ENCODE results near the gene C16orf89.

Gene C16orf89

DNA sequence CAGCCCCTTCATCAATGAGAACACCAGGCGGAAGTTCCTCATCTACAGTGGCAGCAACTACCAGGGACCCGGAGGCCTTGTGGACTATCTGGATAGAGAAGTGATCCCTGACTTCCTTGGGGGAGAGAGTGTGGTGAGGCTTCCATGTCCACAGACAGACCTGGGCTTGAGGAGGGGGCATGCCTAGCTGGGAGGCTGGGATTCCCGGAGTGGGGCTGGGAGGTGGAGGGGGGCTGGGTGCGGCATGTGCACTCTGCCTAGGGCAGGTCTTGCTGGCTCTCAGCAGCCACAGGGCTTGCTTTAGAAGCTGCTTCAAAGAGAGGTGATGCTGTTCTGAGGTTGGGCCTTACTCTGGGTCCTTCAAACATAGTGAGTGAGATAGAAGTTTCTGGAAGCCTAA lies 59.8 kb downstream of the C16orf89 start:
- TF ChIP-seq MYC (IDR thresholded peaks at IDR 0.05; ENCODE audit: low read depth, low read length) (no peak), POLR2A (IDR thresholded peaks at IDR 0.05; ENCODE audit: extremely low read depth, insufficient read length) (no peak)
- TF ChIP-seq, protein P1, sequence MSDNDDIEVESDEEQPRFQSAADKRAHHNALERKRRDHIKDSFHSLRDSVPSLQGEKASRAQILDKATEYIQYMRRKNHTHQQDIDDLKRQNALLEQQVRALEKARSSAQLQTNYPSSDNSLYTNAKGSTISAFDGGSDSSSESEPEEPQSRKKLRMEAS (IDR thresholded peaks at IDR 0.05; ENCODE audit: low read depth, low read length): no peak
- TF ChIP-seq, protein P2, sequence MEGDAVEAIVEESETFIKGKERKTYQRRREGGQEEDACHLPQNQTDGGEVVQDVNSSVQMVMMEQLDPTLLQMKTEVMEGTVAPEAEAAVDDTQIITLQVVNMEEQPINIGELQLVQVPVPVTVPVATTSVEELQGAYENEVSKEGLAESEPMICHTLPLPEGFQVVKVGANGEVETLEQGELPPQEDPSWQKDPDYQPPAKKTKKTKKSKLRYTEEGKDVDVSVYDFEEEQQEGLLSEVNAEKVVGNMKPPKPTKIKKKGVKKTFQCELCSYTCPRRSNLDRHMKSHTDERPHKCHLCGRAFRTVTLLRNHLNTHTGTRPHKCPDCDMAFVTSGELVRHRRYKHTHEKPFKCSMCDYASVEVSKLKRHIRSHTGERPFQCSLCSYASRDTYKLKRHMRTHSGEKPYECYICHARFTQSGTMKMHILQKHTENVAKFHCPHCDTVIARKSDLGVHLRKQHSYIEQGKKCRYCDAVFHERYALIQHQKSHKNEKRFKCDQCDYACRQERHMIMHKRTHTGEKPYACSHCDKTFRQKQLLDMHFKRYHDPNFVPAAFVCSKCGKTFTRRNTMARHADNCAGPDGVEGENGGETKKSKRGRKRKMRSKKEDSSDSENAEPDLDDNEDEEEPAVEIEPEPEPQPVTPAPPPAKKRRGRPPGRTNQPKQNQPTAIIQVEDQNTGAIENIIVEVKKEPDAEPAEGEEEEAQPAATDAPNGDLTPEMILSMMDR (IDR thresholded peaks at IDR 0.05; ENCODE audit: low read depth, low read length): no peak
- H3K4me3 ChIP-seq (ENCODE audit: low read depth, low read length): no peak overlapping the region
- no peak for DNase-seq (ENCODE audit: low read depth)

DNA sequence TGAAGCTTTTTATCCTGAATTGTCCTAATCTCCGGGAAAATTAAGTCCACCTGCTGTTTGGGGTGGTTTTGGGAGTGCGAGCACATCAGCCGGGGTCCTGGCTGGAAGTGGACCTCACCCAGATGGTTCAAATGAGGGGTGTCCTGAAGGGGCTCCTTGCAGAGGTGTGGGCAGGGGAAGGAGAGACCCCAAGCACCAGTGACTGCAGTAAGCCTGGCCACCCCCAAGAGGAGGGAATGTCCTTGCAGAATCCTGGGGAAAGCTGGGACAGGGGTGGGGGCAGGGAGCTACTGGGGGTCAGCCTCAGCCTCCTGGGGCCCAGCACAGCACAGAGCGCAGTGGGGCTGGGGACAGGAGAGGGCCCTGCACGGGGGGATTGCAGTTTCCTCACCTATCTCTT lies 61.4 kb downstream of the C16orf89 start:
- DNase-seq (ENCODE audit: low read depth): no peak
- no peak overlapping the region for H3K4me3 ChIP-seq (ENCODE audit: low read depth, low read length)
- TF ChIP-seq, protein P2 (IDR thresholded peaks at IDR 0.05; ENCODE audit: low read depth, low read length): no peak
- TF ChIP-seq MYC (IDR thresholded peaks at IDR 0.05; ENCODE audit: low read depth, low read length): no peak
- TF ChIP-seq, protein P1 (IDR thresholded peaks at IDR 0.05; ENCODE audit: low read depth, low read length): no peak
- TF ChIP-seq POLR2A (IDR thresholded peaks at IDR 0.05; ENCODE audit: extremely low read depth, insufficient read length): no peak

DNA sequence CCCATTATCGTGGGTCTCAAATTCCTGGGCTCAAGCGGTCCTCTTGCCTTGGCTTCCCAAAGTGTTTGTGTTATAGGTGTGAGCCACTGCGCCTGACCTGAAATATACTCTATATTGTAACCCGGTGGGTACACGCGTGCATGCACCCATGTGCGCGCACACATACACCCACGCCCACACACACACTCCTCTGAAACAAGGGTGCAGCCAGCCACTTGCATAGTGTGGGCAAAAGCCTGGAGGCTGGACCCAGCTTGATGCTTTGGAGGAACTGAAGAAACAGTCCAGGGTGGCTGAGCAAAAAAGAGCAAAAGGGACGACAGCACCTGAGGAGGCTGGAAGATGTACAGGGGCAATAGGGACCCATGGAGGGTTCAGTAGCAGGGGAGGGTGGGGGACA lies 61.9 kb downstream of the C16orf89 start:
- TF ChIP-seq POLR2A (IDR thresholded peaks at IDR 0.05; ENCODE audit: extremely low read depth, insufficient read length) (no peak), MYC (IDR thresholded peaks at IDR 0.05; ENCODE audit: low read depth, low read length) (no peak)
- TF ChIP-seq, protein P2 (IDR thresholded peaks at IDR 0.05; ENCODE audit: low read depth, low read length): no peak
- TF ChIP-seq, protein P1 (IDR thresholded peaks at IDR 0.05; ENCODE audit: low read depth, low read length): no peak
- DNase-seq (ENCODE audit: low read depth): no peak
- no peak overlapping the region for H3K4me3 ChIP-seq (ENCODE audit: low read depth, low read length)

DNA sequence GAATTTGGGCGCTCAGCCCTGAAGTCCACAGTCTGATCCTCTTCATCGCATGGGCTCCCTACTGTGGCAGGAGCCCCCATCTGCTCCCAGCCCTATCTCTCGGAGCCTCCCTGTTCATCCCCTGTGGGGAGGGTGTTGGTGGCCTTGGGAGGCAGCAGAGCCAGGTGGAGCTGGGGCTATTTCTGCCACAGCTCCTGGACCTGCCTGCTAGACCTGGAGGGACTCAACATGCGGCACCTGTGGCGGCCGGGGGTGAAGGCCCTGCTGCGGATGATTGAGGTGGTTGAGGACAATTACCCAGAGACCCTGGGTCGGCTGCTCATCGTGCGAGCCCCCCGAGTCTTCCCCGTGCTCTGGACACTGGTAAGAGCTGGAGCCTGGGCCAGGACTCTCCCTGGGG lies 62.5 kb downstream of the C16orf89 start:
- H3K4me3 ChIP-seq (ENCODE audit: low read depth, low read length): no peak overlapping the region
- TF ChIP-seq, protein P2 (IDR thresholded peaks at IDR 0.05; ENCODE audit: low read depth, low read length): no peak
- TF ChIP-seq, protein P1 (IDR thresholded peaks at IDR 0.05; ENCODE audit: low read depth, low read length): no peak
- TF ChIP-seq MYC (IDR thresholded peaks at IDR 0.05; ENCODE audit: low read depth, low read length) (no peak), POLR2A (IDR thresholded peaks at IDR 0.05; ENCODE audit: extremely low read depth, insufficient read length) (no peak)
- no peak for DNase-seq (ENCODE audit: low read depth)

DNA sequence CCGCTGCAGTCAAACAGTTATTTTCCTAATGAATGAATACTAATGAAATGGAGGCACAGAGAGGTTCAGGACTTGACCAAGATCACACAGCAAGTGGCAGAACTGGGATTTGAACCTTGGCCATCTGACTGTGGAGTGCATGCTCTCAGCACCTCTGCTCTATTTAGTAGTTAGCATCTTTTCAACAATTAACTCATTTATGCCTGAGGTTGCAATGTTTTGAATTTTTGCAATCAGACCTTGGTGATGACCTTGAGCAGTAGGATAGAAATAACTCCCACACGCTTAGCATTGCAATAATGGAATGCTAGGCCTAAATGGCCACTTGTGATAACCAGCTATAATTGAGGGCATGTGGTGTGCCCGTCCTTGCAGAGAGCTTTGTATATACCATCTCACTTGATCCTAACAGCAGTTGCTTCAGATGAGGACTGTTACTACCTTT lies 63.0 kb downstream of the C16orf89 start:
- DNase-seq (ENCODE audit: low read depth): no peak
- TF ChIP-seq, protein P1 (IDR thresholded peaks at IDR 0.05; ENCODE audit: low read depth, low read length): no peak
- TF ChIP-seq MYC (IDR thresholded peaks at IDR 0.05; ENCODE audit: low read depth, low read length) (no peak), POLR2A (IDR thresholded peaks at IDR 0.05; ENCODE audit: extremely low read depth, insufficient read length) (no peak)
- TF ChIP-seq, protein P2 (IDR thresholded peaks at IDR 0.05; ENCODE audit: low read depth, low read length): no peak
- H3K4me3 ChIP-seq (ENCODE audit: low read depth, low read length): no peak overlapping the region

All from NB4 (cell line).